T-cell (primary cell): Measurements from ENCODE around the gene SLU7. TPM values are rescaled to one million over a fixed set of nuclear protein-coding genes. Genes with fewer than 3 reads are reported as not detected.

ENCODE experiments used
- ATAC-seq, 4 experiments: fragments of 200-7000 bp in 3 of 4; fragments of 150-1000 bp in 1 of 4; cut with Tn5 transposase; replicated peaks in 1 of 4; 1 replicate in 3 of 4; 2 replicates in 1 of 4; pipeline ENCODE4 v1.10.0; 2021; ENCODE audit warnings: moderate library complexity in 3 of 4, mild to moderate bottlenecking in 2 of 4, moderate number of reproducible peaks in 1 of 4
- CTCF ChIA-PET, 2 donors: fragments of 300-600 bp; sonication (Branson Sonifier 250); formaldehyde crosslinking; loops; one replicate each; lab custom pipeline; 2022; ENCODE audit warnings: antibody characterized with exemption in 2 of 2; lab: Charles Lee
- POLR2A ChIA-PET, 2 donors: fragments of 300-600 bp; sonication (Branson Sonifier 250); formaldehyde crosslinking; loops; one replicate each; lab custom pipeline; 2022; ENCODE audit warnings: antibody characterized with exemption in 2 of 2; lab: Charles Lee
- DNase-seq, 35 experiments: peaks; one replicate each; pipeline versions ENCODE4 v3.0.0 to v3.0.0-alpha.2; 2013 to 2023
- H3K27ac ChIP-seq: one replicate; pipeline ENCODE4 v1.5.1; 2013; ENCODE audit warnings: low read length
- H3K27me3 ChIP-seq, 2 experiments: replicated peaks in 1 of 2; 1 replicate in 1 of 2; 2 replicates in 1 of 2; pipeline versions ENCODE4 v1.6.1 to v1.7.0; 2013; ENCODE audit warnings: low read length in 1 of 2, mixed read lengths in 1 of 2; ENCODE audit not compliant: control insufficient read depth in 2 of 2, insufficient read depth in 2 of 2; ENCODE audit errors: extremely low read depth in 1 of 2
- H3K36me3 ChIP-seq, 2 donors: 1 replicate in 1 of 2; 2 replicates in 1 of 2; pipeline versions ENCODE4 v1.6.1 to v1.7.0; 2013; ENCODE audit warnings: low read length in 1 of 2; ENCODE audit not compliant: control insufficient read depth in 2 of 2, insufficient read depth in 1 of 2; ENCODE audit errors: extremely low read depth in 1 of 2
- H3K4me1 ChIP-seq, 2 experiments: 1 replicate in 1 of 2; 2 replicates in 1 of 2; pipeline versions ENCODE4 v1.6.1 to v1.7.0; 2013; ENCODE audit warnings: low read length in 2 of 2, mixed read lengths in 1 of 2; ENCODE audit not compliant: insufficient read depth in 2 of 2, control insufficient read depth in 1 of 2; ENCODE audit errors: extremely low read depth in 1 of 2
- H3K4me3 ChIP-seq, 2 donors: 1 replicate in 1 of 2; 2 replicates in 1 of 2; pipeline versions ENCODE4 v1.5.1 to v1.7.0; 2013; ENCODE audit warnings: mild to moderate bottlenecking in 2 of 2, low read length in 1 of 2, moderate library complexity in 1 of 2; ENCODE audit not compliant: control insufficient read depth in 1 of 2; ENCODE audit errors: extremely low read depth in 1 of 2
- H3K9me3 ChIP-seq: 2 replicates; pipeline ENCODE4 v1.7.0; 2013
- H3K27ac Mint-ChIP-seq, 2 donors: one replicate each; pipeline ENCODE4 v1.8.0; 2020 to 2021; ENCODE audit warnings: mild to moderate bottlenecking in 2 of 2, mixed read lengths in 2 of 2
- H3K27me3 Mint-ChIP-seq, 2 donors: one replicate each; pipeline ENCODE4 v1.8.0; 2021 to 2022; ENCODE audit warnings: mixed read lengths in 2 of 2
- H3K36me3 Mint-ChIP-seq: one replicate; pipeline ENCODE4 v1.8.0; 2021; ENCODE audit warnings: mixed read lengths
- H3K4me1 Mint-ChIP-seq, 3 donors: one replicate each; pipeline ENCODE4 v1.8.0; 2020 to 2022; ENCODE audit warnings: mixed read lengths in 3 of 3, mild to moderate bottlenecking in 1 of 3
- H3K4me3 Mint-ChIP-seq, 3 donors: one replicate each; pipeline ENCODE4 v1.8.0; 2020 to 2022; ENCODE audit warnings: mild to moderate bottlenecking in 3 of 3, mixed read lengths in 3 of 3, moderate library complexity in 3 of 3
- H3K9me3 Mint-ChIP-seq, 3 donors: one replicate each; pipeline ENCODE4 v1.8.0; 2020 to 2022; ENCODE audit warnings: mixed read lengths in 3 of 3
- WGBS: methylation state at CpG from one replicate; pipeline ENCODE4 v1.1.5; 2013; ENCODE audit warnings: missing lambda C conversion rate; ENCODE audit not compliant: insufficient coverage; 5-methylcytosine and 5-hydroxymethylcytosine counted together
- total RNA-seq, 35 experiments: library from RNA in 6 of 35; stranded (reverse) in 6 of 35; fragments of 120-200 nt in 1 of 35; gene quantifications; one replicate each; pipeline versions ENCODE4 v1.2.1 to v1.2.4 and lab custom pipeline; 2013 to 2026

SLU7 gene
- total RNA-seq, 5 donors from 2014 or later (not counting 1 experiment from before 2014, with no cell fraction given), result 64.9 to 76.8 (median 75.2) TPM

- Mint-ChIP-seq H3K4me1 (peaks cover 0 to 5% (median 0%) of the 10 kb centered on the region in 3 donors), H3K9me3 (no peaks in the 10 kb centered on the region), H3K27me3 (peaks cover 5 to 6% of the 10 kb centered on the region in 2 donors), H3K4me3 (no peak overlapping the region), H3K36me3 (no peaks in the 10 kb centered on the region), H3K27ac (no peak overlapping the region)
- Histone ChIP-seq H3K27me3 (no peaks in the 10 kb centered on the region), H3K4me1 (peaks cover 2 to 4% of the 10 kb centered on the region in 2 experiments), H3K4me3 (no peak overlapping the region), H3K36me3 (no peaks in the 10 kb centered on the region), H3K27ac (no peak overlapping the region), H3K9me3 (no peaks in the 10 kb centered on the region)
- DNase-seq (no peak), ATAC-seq (no peak)
- ChIA-PET POLR2A (no interaction called here), CTCF (interaction anchor here in 1 of 2 donors (1.2 kb wide), 1 partner anchor 13 kb away, joined by 3 read pairs; no protein-coding TSS in a partner anchor)
These were observed 33.2 kb upstream of the SLU7 start for GRCh38 chr5:160452036-160452435.

- H3K9me3 Mint-ChIP-seq, result no peaks in the 10 kb centered on the region
- no peaks in the 10 kb centered on the region for H3K9me3 ChIP-seq
- POLR2A ChIA-PET, result no interaction called here
- no peak for DNase-seq
- H3K27ac ChIP-seq, result no peak overlapping the region
- H3K27ac Mint-ChIP-seq, result no peak overlapping the region
- 100% methylated on average over 2 of the region's 2 CpGs for WGBS
- no peak overlapping the region for H3K4me3 ChIP-seq
- H3K36me3 Mint-ChIP-seq, result no peaks in the 10 kb centered on the region
- no peaks in the 10 kb centered on the region for H3K27me3 ChIP-seq
- H3K4me3 Mint-ChIP-seq, result no peak overlapping the region
- H3K36me3 ChIP-seq, result no peaks in the 10 kb centered on the region
- CTCF ChIA-PET, result interaction anchor here in 1 of 2 donors (0.7 kb wide), 1 partner anchor 11 kb away, joined by 9 read pairs; no protein-coding TSS in a partner anchor
- peaks cover 2 to 4% of the 10 kb centered on the region in 2 experiments for H3K4me1 ChIP-seq
- no peak for ATAC-seq
- peaks cover 0 to 5% (median 0%) of the 10 kb centered on the region in 3 donors for H3K4me1 Mint-ChIP-seq
- H3K27me3 Mint-ChIP-seq, result peaks cover 5 to 6% of the 10 kb centered on the region in 2 donors
These were observed 32.4 kb upstream of the SLU7 start for GRCh38 chr5:160451281-160451680.

GRCh38 chr5:160450164-160450932 lies 31.5 kb upstream of the SLU7 start:
- Mint-ChIP-seq H3K27me3 (peaks cover 4 to 5% of the 10 kb centered on the region in 2 donors), H3K4me3 (no peak overlapping the region), H3K27ac (no peak overlapping the region), H3K9me3 (no peaks in the 10 kb centered on the region), H3K36me3 (no peaks in the 10 kb centered on the region), H3K4me1 (peaks cover 0 to 5% (median 0%) of the 10 kb centered on the region in 3 donors)
- CTCF ChIA-PET, result no interaction called here
- no peak overlapping the region for H3K27ac ChIP-seq
- no peaks in the 10 kb centered on the region for H3K9me3 ChIP-seq
- no peak overlapping the region for H3K4me3 ChIP-seq
- H3K36me3 ChIP-seq, result no peaks in the 10 kb centered on the region
- no peak for DNase-seq
- POLR2A ChIA-PET, result no interaction called here
- peaks cover 0 to 4% of the 10 kb centered on the region in 2 experiments for H3K4me1 ChIP-seq
- ATAC-seq, result no peak
- 76% methylated on average over 3 of the region's 9 CpGs for WGBS
- H3K27me3 ChIP-seq, result no peaks in the 10 kb centered on the region

DNA sequence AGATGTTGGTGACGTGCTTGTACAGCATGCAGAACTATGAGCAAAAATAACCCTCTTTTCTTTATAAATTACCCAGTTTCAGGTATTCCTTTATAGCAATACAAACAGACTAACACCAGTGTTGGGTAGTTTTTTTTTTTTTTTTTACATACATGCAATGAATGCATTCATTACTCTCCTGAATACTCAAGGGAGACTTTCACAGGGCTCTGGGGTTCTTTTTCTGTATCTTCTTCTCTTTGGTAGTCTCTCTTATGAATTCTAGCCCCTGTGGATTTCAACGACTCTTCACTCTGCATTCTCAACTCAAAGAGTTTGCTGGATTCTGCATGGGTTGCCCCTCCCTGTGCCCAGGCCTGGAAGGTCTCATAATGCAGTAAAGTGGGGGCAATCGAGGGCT lies 30.6 kb upstream of the SLU7 start:
- ChIA-PET POLR2A (no interaction called here), CTCF (interaction anchor here in 1 of 2 donors (3.4 kb wide), 1 partner anchor 11 kb away, joined by 14 read pairs; no protein-coding TSS in a partner anchor)
- Mint-ChIP-seq H3K27ac (no peak overlapping the region), H3K27me3 (peaks cover 2 to 5% of the 10 kb centered on the region in 2 donors), H3K4me1 (peaks cover 0 to 5% (median 0%) of the 10 kb centered on the region in 3 donors), H3K9me3 (no peaks in the 10 kb centered on the region), H3K36me3 (no peaks in the 10 kb centered on the region), H3K4me3 (no peak overlapping the region)
- Histone ChIP-seq H3K4me1 (peaks cover 0 to 4% of the 10 kb centered on the region in 2 experiments), H3K27me3 (no peaks in the 10 kb centered on the region), H3K36me3 (no peaks in the 10 kb centered on the region), H3K27ac (no peak overlapping the region), H3K4me3 (no peak overlapping the region), H3K9me3 (no peaks in the 10 kb centered on the region)
- ATAC-seq (no peak), DNase-seq (no peak)
- no CpG with 5 or more reads among the region's 3 CpGs for WGBS

GRCh38 chr5:160448886-160449285 lies 30.0 kb upstream of the SLU7 start:
- Mint-ChIP-seq H3K4me1 (peaks cover 0 to 5% (median 0%) of the 10 kb centered on the region in 3 donors), H3K36me3 (no peaks in the 10 kb centered on the region), H3K27me3 (peaks cover under 1 to 2% of the 10 kb centered on the region in 2 donors), H3K27ac (no peak overlapping the region), H3K4me3 (no peak overlapping the region), H3K9me3 (no peaks in the 10 kb centered on the region)
- H3K4me3 ChIP-seq, result no peak overlapping the region
- H3K9me3 ChIP-seq, result no peaks in the 10 kb centered on the region
- H3K36me3 ChIP-seq, result no peaks in the 10 kb centered on the region
- POLR2A ChIA-PET, result no interaction called here
- H3K27ac ChIP-seq, result no peak overlapping the region
- ATAC-seq (no peak), DNase-seq (no peak)
- CTCF ChIA-PET, result interaction anchor here in 1 of 2 donors (3.4 kb wide), 1 partner anchor 11 kb away, joined by 14 read pairs; no protein-coding TSS in a partner anchor
- no CpG with 5 or more reads among the region's 1 CpG for WGBS
- no peaks in the 10 kb centered on the region for H3K27me3 ChIP-seq
- H3K4me1 ChIP-seq, result peaks cover 0 to 4% of the 10 kb centered on the region in 2 experiments

- Mint-ChIP-seq H3K27ac (no peak overlapping the region), H3K4me3 (no peak overlapping the region), H3K27me3 (no peaks in the 10 kb centered on the region), H3K9me3 (no peaks in the 10 kb centered on the region), H3K4me1 (peaks cover 0 to 12% (median 0%) of the 10 kb centered on the region in 3 donors), H3K36me3 (no peaks in the 10 kb centered on the region)
- POLR2A ChIA-PET, result no interaction called here
- H3K4me3 ChIP-seq, result no peak overlapping the region
- no peaks in the 10 kb centered on the region for H3K9me3 ChIP-seq
- CTCF ChIA-PET, result no interaction called here
- DNase-seq, result no peak
- no peak for ATAC-seq
- H3K4me1 ChIP-seq, result peaks cover 0 to 4% of the 10 kb centered on the region in 2 experiments
- H3K36me3 ChIP-seq, result no peaks in the 10 kb centered on the region
- no peaks in the 10 kb centered on the region for H3K27me3 ChIP-seq
- no peak overlapping the region for H3K27ac ChIP-seq
These were observed 26.9 kb upstream of the SLU7 start for GRCh38 chr5:160445751-160446150.
